GM10248 (cell line): ENCODE measurements around the gene TACC2.

Experiments used
- CTCF ChIA-PET: fragments of 300-600 bp; sonication (Branson Sonifier 250); formaldehyde crosslinking; extraction: SDS; loops from one replicate; lab custom pipeline; 2021; ENCODE audit warnings: antibody characterized with exemption; lab: Yijun Ruan, JAX
- POLR2A ChIA-PET: fragments of 350-650 bp; sonication (Branson Sonifier 250); formaldehyde crosslinking; extraction: SDS; loops from one replicate; lab custom pipeline; 2020; ENCODE audit warnings: antibody characterized with exemption; lab: Yijun Ruan, JAX
- DNase-seq: peaks from one replicate; pipeline ENCODE4 v3.0.0; 2012; ENCODE audit errors: extremely low spot score
- TF ChIP-seq, protein P1 (sequence below): IDR thresholded peaks from 2 replicates; pipeline ENCODE4 v1.5.1; 2012; ENCODE audit warnings: mild to moderate bottlenecking, low read depth; ENCODE audit errors: extremely low read depth, missing control alignments, control extremely low read depth

Gene TACC2

DNA sequence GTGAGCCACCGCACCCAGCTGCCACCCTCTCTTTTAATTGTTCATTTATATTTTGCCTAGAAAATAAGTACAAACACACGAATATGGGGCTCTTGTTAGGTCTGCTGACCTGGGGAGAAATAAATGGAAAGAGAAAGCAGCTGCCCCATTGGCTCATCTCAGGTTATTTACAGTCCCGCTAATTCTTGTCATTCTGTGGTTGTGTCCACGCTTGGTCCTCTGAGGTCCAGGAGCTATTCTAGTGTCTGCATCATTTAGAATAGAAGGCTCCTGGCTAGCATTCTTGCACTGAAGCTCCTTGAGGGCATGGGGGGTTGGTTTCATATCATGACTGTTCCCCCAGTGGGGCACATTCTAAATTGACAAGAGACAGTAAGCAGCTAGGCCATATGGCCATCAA, 128.5 kb downstream of the TACC2 start:
- no peak for DNase-seq
- ChIA-PET POLR2A (no interaction called here), CTCF (no interaction called here)
- TF ChIP-seq, protein P1, sequence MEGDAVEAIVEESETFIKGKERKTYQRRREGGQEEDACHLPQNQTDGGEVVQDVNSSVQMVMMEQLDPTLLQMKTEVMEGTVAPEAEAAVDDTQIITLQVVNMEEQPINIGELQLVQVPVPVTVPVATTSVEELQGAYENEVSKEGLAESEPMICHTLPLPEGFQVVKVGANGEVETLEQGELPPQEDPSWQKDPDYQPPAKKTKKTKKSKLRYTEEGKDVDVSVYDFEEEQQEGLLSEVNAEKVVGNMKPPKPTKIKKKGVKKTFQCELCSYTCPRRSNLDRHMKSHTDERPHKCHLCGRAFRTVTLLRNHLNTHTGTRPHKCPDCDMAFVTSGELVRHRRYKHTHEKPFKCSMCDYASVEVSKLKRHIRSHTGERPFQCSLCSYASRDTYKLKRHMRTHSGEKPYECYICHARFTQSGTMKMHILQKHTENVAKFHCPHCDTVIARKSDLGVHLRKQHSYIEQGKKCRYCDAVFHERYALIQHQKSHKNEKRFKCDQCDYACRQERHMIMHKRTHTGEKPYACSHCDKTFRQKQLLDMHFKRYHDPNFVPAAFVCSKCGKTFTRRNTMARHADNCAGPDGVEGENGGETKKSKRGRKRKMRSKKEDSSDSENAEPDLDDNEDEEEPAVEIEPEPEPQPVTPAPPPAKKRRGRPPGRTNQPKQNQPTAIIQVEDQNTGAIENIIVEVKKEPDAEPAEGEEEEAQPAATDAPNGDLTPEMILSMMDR: no peak

DNA sequence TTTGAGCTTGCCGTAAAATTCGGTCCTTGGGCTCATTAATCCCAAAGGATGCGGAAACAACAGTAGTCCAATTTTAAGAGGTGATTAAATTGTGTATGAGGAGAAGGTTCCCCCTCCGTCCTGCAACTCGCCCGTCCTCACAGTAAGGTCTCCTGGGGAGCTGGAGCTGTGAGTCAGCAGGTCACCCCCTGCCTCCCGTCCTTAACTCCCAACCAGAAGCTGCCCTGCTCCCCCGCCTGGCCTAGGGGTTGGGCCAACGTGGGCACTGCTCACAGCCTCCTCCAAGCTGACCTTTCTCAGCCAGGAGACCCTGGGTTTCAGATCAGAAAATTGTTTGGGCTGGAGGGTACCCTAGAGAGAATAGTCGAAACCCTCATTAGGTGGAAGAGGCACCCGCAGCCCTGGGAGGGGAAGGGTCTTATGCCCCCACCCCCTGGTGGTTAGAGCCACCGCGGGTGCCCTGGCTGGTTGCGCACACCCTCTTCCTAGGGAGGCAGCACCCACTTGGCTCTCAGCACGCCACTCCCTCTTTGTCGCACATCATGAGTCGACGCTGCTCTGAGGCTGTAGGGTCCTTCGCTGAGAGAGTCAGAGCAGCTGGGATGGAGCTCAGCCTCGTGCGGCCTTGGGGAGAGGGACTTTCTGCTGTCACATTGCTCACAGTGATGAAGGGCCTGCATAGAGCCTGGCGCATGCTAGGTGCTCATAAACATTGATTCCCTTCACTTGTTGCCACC, 131.2 kb downstream of the TACC2 start:
- DNase-seq: no peak
- ChIA-PET POLR2A (no interaction called here), CTCF (no interaction called here)
- TF ChIP-seq, protein P1: no peak

DNA sequence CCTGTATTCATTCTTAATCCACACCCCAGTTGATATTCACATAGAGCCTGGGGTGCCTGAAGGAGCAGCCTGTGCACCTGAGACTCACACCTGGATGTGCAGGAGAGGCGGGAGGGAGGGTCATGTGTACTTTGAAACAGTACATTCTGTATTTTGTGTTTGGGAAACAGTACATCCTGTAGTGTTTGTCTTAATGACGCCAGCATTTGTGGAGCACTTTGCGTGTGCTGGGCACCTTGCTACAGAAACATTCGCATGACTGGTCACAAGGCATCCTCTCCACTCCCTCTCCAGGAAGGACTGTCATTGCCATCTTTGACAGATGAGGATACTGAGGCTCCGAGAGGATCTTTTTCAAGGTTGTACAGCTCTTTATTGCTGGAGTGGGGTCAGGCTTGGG, 132.1 kb downstream of the TACC2 start:
- no peak for DNase-seq
- POLR2A ChIA-PET: no interaction called here
- TF ChIP-seq, protein P1: no peak
- CTCF ChIA-PET: no interaction called here

DNA sequence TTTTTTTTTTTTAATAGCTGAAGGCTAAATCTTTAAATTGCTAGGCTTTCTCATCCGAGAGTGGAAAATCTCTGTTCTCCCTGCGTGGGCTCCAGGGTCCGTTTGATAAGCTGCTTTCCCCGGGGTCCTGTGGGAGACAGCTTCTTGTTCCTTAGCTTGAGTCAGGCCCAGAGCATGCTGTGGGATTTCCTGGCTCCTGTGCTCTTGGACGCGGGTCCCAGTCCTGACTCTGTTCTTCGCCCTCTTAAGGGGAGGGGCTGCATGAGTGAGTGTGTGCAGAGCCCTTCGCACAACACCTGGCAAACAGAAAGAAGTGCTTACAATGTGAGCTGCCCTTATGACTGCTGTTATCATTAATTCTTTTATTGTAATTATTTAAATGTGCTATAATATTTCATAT, 133.5 kb downstream of the TACC2 start:
- ChIA-PET POLR2A (no interaction called here), CTCF (no interaction called here)
- TF ChIP-seq, protein P1: no peak
- DNase-seq: no peak

DNA sequence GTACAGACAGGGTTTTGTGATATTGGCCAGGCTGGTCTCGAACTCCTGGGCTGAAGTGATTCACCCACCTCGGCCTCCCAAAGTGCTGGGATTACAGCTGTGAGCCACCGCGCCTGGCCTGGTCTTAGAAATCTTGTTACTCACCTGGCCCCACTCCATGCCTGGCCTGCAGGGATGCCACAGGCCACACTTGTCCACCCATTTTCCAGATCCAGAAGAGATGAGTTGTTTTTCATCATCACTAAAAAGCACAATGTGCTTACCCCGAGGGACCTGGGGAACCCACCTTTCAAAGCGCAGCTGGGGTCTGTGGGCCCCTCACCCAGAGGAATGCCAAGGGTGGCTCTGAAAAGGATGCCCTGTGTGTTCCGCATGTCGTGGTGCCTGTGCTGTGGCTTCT, 134.2 kb downstream of the TACC2 start:
- POLR2A ChIA-PET: no interaction called here

DNA sequence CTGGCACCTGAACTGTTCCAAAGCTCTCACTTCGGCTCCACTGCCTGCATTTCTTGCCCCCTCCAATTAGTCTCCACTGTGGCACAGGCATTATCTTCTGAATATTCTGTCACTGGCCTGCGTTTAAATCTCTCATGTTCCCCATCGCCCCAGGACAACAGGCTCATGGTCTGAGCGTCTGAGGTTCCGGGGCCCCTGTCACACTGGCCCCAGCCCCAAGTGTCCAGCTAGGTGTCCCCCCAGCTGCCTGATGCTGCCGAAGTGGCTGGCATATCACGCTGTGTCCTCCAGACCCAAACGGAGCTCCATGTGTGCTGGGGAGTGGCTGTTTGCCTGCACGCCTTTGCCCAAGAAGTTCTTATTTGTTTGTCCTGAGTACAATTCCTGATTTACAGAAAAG, 135.4 kb downstream of the TACC2 start:
- ChIA-PET POLR2A (no interaction called here), CTCF (no interaction called here)
- TF ChIP-seq, protein P1: no peak
- no peak for DNase-seq

More for the DNA sequence above, 134.2 kb downstream of the TACC2 start:
- CTCF ChIA-PET: no interaction called here
- TF ChIP-seq, protein P1: no peak
- no peak for DNase-seq
